Measurements from ENCODE around the gene SPACA7.
A peak's percentile ranks its signal among the peaks of the same experiment; 100 is the strongest.
"Not testable (repeated sequence)": the region's sequence is repeated elsewhere in the genome, so short reads cannot be mapped to it uniquely, and the experiment has no call there.

Gene SPACA7

GRCh38 chr13:112351825-112352224 is 24.3 kb upstream of the SPACA7 start:
- DNase-seq = no peak

- DNase-seq = no peak
Observed at GRCh38 chr13:112353856-112354255, 22.3 kb upstream of the SPACA7 start.

DNA sequence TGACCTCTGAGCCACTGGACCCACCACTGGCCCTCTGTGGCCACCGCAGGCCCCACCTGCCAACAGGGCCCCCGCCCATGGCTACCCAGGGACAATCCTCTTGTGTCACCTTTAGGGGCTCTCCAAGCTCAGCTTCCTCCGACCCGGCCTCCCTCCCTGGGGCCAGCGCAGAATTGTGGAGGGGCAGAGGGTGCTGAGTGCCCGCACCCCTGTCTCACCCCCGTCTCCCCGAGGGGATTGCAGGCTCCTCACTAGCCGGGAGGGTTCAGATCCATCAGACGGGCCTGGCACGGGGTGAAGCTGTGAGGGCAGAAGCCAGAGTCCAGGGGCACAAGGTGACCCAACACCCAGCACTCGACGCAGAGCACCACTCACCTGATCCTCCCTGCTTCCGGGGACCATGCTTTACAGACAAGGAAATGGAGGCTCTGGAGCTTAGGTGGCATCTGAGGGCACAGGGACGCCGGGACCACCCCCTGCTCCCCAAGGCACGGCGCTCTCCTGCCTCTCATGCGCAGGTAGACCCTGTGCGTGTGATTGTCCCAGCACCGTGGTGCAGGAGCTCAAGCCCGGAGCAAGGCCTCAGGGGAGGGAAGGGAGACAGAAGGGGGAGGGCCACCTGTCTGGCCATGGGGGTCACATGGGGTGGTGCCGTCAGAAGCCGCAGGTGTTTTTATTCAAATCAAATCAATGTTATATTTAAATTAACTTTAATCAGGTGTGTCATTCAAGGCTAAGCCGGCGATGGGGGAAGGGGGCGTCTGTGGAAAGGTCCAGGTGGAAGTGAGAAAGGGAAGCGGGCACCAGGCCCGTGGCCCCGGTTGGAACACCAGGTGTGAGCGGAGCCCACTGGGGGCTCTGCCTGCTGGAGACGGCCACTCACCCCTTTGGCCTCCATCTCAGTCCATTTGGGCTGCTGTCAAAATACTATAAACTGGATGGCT is 21.6 kb upstream of the SPACA7 start:
- no peak for DNase-seq

DNA sequence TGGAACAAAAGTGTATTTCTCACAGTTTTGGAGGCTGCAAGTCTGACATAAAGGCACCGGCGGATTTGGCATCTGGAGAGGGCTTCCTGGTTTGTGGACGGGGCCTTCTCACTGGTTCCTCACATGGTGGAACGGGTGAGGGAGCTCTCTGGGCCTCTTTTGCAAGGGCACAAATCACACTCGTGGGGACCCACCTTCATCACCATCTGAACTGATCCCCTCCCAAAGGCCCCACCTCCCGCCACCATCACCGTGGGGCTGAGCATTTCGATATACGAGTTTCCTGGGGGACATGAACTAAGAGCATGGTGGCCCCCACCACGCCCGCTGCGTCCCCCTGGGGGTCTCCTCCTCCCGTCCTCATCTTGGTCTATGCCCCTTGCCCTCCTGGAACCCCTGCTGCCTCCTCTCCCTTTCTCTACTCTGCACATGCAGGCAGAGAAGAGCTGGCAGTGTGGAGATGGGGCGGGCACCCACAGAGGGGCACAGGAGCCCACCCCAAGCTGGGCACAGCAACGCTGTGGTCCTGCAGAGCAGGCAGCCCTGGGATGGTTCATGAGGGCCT is 20.8 kb upstream of the SPACA7 start:
- DNase-seq = no peak

DNA sequence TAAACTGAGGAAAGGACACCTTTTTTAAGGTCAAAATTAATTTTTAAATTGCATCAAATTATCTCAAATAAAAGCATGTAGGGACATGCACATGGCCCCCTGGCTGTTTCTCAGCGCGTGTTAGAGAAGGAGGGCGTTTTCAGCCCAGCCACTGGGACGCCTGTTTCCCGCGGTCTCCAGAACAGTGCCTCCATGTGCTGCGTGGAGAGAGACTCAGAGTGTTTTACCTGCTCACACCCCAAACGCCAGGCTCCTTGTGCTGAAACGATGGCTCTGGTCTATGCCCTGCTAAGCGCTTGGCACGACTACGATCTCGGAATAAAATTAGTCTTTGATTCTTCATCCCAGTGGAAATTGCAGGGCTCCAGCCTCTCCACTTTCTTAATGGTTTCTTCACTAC is 20.0 kb upstream of the SPACA7 start:
- DNase-seq = no peak

- no peak for DNase-seq
Observed at GRCh38 chr13:112358156-112358555, 18.0 kb upstream of the SPACA7 start.

DNA sequence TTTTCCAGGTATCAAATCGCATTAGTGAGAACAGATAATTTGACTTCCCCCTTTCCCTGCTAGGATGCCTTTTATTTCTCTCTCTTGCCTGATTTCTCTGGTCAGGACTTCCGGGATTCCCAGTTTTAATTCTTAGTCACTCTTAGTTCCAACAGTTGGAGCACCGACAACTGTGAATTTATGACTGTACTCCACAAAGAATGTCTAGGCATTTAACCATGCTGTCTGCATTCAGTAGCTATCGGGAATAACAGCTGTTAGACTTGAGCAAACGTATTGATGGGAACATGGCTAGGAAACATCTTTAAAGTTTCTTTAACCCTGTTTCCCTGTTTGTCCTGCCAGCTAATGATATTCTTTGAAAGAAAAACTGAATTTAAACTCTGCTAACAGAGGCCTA is 14.1 kb upstream of the SPACA7 start:
- no peak for DNase-seq

- DNase-seq = no peak
Observed at GRCh38 chr13:112363867-112364528, 12.2 kb upstream of the SPACA7 start.

DNA sequence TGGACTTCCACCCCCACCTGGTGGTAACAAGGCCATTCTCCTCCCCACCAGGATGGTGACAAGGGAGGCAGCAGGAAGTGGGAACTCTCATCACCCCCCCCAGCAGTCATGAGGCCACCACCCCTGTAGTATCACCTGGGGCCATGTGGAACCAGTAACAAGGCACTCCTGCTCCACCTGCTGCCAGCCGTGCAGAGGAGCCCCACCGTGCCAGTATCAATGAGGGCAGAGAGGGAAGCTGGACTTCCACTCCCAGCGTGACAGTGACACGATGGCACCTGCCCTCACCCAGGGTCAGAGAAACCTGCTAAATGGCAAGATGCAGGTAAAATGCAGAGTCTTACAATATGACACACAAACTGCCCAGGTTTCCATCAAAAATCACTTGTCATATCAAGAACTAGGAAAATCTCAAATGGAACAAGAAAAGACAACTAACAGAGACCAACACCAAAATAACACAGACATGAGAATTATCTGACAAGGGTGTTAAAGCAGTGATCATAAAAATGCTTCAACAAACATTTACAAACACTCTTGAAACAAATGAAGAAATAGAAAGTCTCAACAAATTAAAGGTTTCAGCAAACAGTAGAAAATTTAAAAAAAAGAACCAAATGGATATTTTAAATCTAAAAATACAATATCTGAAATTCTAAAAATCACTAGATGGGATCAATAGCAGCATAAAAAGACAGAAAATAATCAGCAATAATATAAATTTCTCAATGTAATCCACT is 9.1 kb upstream of the SPACA7 start:
- DNase-seq = no peak

- DNase-seq = no peak
Observed at GRCh38 chr13:112368883-112369282, 7.3 kb upstream of the SPACA7 start.

DNA sequence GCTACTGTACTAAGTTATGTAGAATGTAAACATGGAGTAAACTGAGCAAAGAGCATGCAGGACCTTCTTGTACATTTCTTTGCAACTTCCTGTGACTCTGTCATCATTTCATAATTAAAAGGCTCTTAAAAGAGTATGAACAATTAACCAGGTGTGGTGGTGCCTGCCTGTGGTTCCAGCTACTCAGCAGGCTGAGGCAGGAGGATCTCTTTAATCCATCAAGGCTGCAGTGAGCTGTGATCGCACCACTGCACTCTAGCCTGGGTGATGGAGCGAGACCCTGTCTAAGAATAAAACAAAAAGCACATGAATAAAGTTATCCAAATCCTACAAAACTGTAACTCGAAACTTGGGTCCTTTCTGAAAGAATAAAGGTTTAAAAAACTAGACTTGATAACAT is 5.8 kb upstream of the SPACA7 start:
- no peak for DNase-seq

GRCh38 chr13:112374271-112374670 is 1.9 kb upstream of the SPACA7 start:
- no peak for DNase-seq

DNA sequence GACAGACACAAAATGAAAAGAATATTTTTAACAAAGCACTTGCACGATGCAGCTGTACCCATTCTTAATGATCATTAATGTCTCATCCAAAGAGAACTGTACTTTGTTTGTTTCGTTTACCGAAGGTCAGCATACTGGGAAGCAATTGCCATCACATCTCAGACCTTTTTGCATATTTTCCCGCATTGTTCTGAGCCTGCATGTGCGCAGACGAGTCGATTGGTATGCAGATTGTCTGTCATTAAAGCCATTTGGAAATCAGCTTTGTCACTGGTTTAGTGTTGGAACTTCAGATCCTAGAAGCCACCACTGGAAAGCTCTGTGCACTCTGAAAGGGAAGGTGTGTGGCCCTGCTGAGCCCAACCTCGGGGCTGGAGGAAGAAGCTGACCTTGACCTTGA is 15.6 kb downstream of the SPACA7 start:
- DNase-seq = no peak

- DNase-seq = no peak
Observed at GRCh38 chr13:112392719-112393118, 16.6 kb downstream of the SPACA7 start.

DNA sequence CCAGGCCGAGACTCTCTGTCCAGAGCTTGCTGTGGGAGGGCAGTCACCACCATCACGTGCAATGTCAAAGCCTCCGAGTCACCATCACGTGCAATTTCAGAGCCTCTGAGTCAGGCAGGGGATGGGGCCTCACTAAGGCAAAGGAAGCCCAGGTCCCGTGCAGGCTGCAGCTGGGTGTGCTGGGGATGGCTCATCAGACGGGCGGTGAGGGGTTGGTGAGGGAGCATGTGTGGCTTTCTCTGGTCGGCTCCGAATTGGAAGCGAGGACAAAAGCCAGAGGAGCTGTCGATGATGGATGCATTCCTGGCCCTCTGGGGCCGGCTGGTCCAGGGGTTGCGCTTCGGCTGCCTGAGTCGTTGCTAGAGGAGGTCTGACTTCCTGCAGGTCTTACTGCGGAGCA is 18.9 kb downstream of the SPACA7 start:
- DNase-seq = peak; percentile 1

GRCh38 chr13:112395941-112396340 is 19.8 kb downstream of the SPACA7 start:
- DNase-seq = not testable (repeated sequence)

GRCh38 chr13:112397108-112397507 is 21.0 kb downstream of the SPACA7 start:
- no peak for DNase-seq

DNA sequence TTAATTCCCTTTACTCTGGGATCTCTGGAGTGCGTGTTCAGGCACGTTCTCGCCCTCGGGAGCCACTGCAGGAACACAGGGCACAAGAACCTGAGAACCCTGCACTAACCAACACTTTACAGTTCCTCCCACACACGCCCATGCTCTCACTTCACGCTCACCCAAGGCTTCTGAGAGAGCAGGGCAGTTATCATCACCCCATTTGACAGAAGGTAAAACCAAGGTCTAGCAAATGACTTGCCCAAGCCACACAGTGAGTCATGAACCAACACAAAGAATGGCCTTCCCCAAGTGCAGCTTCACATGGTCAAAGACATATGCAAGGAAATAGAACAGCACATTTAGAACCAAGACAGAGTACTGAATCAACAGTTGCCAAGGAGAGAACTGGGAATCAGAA is 22.2 kb downstream of the SPACA7 start:
- not testable (repeated sequence) for DNase-seq

- DNase-seq = not testable (repeated sequence)
Observed at GRCh38 chr13:112409828-112410227, 33.7 kb downstream of the SPACA7 start.

DNA sequence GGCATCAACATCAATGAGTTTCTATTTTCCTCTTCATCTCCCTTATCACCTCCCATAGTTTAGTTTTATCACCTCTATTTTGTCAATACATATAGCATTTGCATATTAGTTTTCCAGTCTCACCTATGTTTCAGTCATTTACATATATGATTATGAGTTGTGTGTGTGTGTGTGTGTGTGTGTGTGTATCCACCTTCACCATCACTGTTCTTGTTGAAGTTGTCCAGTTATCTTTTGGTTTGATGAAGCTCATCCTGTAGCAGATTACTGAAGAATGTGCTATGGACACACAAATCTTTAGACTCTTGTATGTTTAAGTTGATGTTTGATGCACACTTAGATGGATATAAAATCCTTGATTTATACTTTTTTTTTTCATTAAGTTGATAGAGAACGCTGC is 40.5 kb downstream of the SPACA7 start:
- no peak for DNase-seq

DNA sequence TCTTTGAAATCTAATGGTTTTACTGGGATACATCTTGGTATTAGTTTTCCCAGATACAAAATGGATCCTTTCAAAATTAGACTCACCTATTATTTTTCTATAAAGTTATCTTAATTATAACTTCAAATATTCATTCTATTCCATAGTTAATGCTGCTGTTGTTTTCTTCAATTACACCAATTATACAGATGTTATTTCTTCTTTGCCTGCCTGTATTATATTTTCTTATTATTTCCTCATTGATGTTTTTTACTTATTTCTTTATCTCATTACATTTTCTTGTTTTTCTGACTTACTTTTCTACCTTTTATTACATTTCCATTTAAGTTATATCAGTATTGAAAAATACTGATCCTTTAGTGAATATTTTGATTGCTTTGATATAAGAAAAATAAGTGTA is 40.9 kb downstream of the SPACA7 start:
- DNase-seq = no peak

GRCh38 chr13:112424098-112424497 is 47.9 kb downstream of the SPACA7 start:
- no peak for DNase-seq

GRCh38 chr13:112428704-112429103 is 52.5 kb downstream of the SPACA7 start:
- DNase-seq = no peak

All from fibroblast of upper back skin (primary cell).